B cell (primary cell): ENCODE data around the gene CAMSAP2. TPM values are rescaled to one million over a fixed set of nuclear protein-coding genes. Genes with fewer than 3 reads are reported as not detected.

Source experiments
- ATAC-seq: fragments of 200-7000 bp; cut with Tn5 transposase; one replicate; pipeline ENCODE4 v1.10.0; 2021; ENCODE audit warnings: low read depth, mild to moderate bottlenecking, moderate number of reproducible peaks, moderate library complexity
- CTCF ChIA-PET: fragments of 350-600 bp; sonication (Branson Sonifier 250); formaldehyde crosslinking; loops from one replicate; lab custom pipeline; 2021; ENCODE audit warnings: antibody characterized with exemption, inconsistent platforms; lab: Charles Lee
- POLR2A ChIA-PET: fragments of 350-600 bp; sonication (Branson Sonifier 250); formaldehyde crosslinking; loops from one replicate; lab custom pipeline; 2021; ENCODE audit warnings: antibody characterized with exemption; lab: Charles Lee
- DNase-seq: peaks from one replicate; pipeline ENCODE4 v3.0.0; 2013
- H2AFZ ChIP-seq: 2 replicates; pipeline ENCODE4 v1.6.1; 2012; ENCODE audit warnings: mild to moderate bottlenecking, low read depth, low read length; ENCODE audit not compliant: insufficient read depth, poor library complexity, severe bottlenecking
- H3K27ac ChIP-seq, 2 donors: 1 replicate in 1 of 2; 2 replicates in 1 of 2; pipeline ENCODE4 v1.5.1; 2012 to 2013; ENCODE audit warnings: low read length in 2 of 2, mild to moderate bottlenecking in 2 of 2, moderate library complexity in 1 of 2
- H3K27me3 ChIP-seq, 4 experiments: fragments of 200-600 bp in 1 of 4; sonication (generic) in 1 of 4; replicated peaks in 1 of 4; 1 replicate in 2 of 4; 2 replicates in 2 of 4; pipeline versions ENCODE4 v1.6.1 to v1.7.0; 2013 to 2016; ENCODE audit warnings: low read length in 3 of 4, mild to moderate bottlenecking in 2 of 4, mixed read lengths in 1 of 4, moderate library complexity in 1 of 4; ENCODE audit not compliant: insufficient read depth in 4 of 4, control insufficient read depth in 3 of 4; ENCODE audit errors: control extremely low read depth in 1 of 4
- H3K36me3 ChIP-seq, 2 experiments: replicated peaks in 1 of 2; 1 replicate in 1 of 2; 2 replicates in 1 of 2; pipeline versions ENCODE4 v1.6.1 to v1.7.1; 2013; ENCODE audit warnings: low read length in 1 of 2; ENCODE audit not compliant: insufficient read depth in 2 of 2, control insufficient read depth in 1 of 2; ENCODE audit errors: control extremely low read depth in 1 of 2, extremely low read depth in 1 of 2
- H3K4me1 ChIP-seq, 2 donors: fragments of 200-600 bp in 1 of 2; sonication (generic) in 1 of 2; 1 replicate in 1 of 2; 2 replicates in 1 of 2; pipeline versions ENCODE4 v1.5.1 to v1.6.1; 2013 to 2017; ENCODE audit warnings: low read length in 2 of 2; ENCODE audit not compliant: control insufficient read depth in 2 of 2, insufficient read depth in 2 of 2
- H3K4me2 ChIP-seq: replicated peaks from 2 replicates; pipeline ENCODE3; 2012; ENCODE audit warnings: mild to moderate bottlenecking, low read depth, low read length; ENCODE audit not compliant: poor library complexity, severe bottlenecking
- H3K4me3 ChIP-seq, 5 experiments: fragments of 200-600 bp in 1 of 5; sonication (generic) in 1 of 5; 1 replicate in 3 of 5; 2 replicates in 2 of 5; pipeline versions ENCODE4 v1.5.1 to v1.7.0; 2011 to 2016; ENCODE audit warnings: low read length in 4 of 5, mild to moderate bottlenecking in 4 of 5, low read depth in 2 of 5, control low read depth in 1 of 5, moderate library complexity in 1 of 5; ENCODE audit not compliant: insufficient read depth in 1 of 5; ENCODE audit errors: control extremely low read depth in 1 of 5, extremely low read depth in 1 of 5
- H3K79me2 ChIP-seq: fragments of 200-600 bp; sonication (generic); one replicate; pipeline ENCODE4 v1.6.0; 2016; ENCODE audit warnings: low read length; ENCODE audit not compliant: control insufficient read depth, insufficient read depth
- H3K9ac ChIP-seq: fragments of 200-600 bp; sonication (generic); 2 replicates; pipeline ENCODE4 v1.6.1; 2017; ENCODE audit warnings: mild to moderate bottlenecking, low read length, moderate library complexity
- H3K9me3 ChIP-seq, 3 donors: one replicate each; pipeline versions ENCODE4 v1.6.1 to v1.7.1; 2013; ENCODE audit warnings: low read length in 2 of 3; ENCODE audit not compliant: control insufficient read depth in 2 of 3, insufficient read depth in 1 of 3; ENCODE audit errors: control extremely low read depth in 1 of 3
- H4K20me1 ChIP-seq: 2 replicates; pipeline ENCODE4 v1.6.0; 2012; ENCODE audit warnings: mild to moderate bottlenecking, low read length; ENCODE audit not compliant: insufficient read depth, control insufficient read depth, poor library complexity, severe bottlenecking
- H3K27ac Mint-ChIP-seq: one replicate; pipeline ENCODE4 v1.8.0; 2021; ENCODE audit warnings: mixed read lengths
- H3K27me3 Mint-ChIP-seq: one replicate; pipeline ENCODE4 v1.8.0; 2021; ENCODE audit warnings: mixed read lengths
- H3K4me1 Mint-ChIP-seq: one replicate; pipeline ENCODE4 v1.8.0; 2021; ENCODE audit warnings: mixed read lengths
- H3K4me3 Mint-ChIP-seq: one replicate; pipeline ENCODE4 v1.8.0; 2021; ENCODE audit warnings: mixed read lengths
- H3K9me3 Mint-ChIP-seq: one replicate; pipeline ENCODE4 v1.8.0; 2022; ENCODE audit warnings: mixed read lengths; ENCODE audit not compliant: insufficient read depth
- CTCF ChIP-seq: fragments of 200-600 bp; IDR thresholded peaks from one replicate; pipeline ENCODE4 v1.8.0; 2022; ENCODE audit warnings: antibody characterized with exemption, mild to moderate bottlenecking
- EZH2 ChIP-seq: IDR thresholded peaks from 2 replicates; pipeline ENCODE4 v1.6.1; 2012; ENCODE audit warnings: borderline replicate concordance, low read depth, mild to moderate bottlenecking, moderate library complexity, low read length; ENCODE audit not compliant: insufficient read depth, poor library complexity, severe bottlenecking
- WGBS: methylation state at CpG from one replicate; pipeline ENCODE4 v1.1.5; 2013; ENCODE audit warnings: missing lambda C conversion rate; ENCODE audit not compliant: insufficient coverage; 5-methylcytosine and 5-hydroxymethylcytosine counted together
- intact Hi-C: fragments of 100-400 bp; cut with micrococcal nuclease; formaldehyde crosslinking; loops from one replicate; pipeline ENCODE4 v1.10.0; 2022
- polyA plus RNA-seq: library from polyadenylated mRNA; depleted of rRNA; stranded (reverse); fragments of >200 nt; gene quantifications from 2 replicates; pipeline ENCODE4 v1.2.3, GENCODE V29; 2012
- total RNA-seq, 2 donors: library from RNA; stranded (reverse); fragments of 120-200 nt in 1 of 2; gene quantifications; 1 replicate in 1 of 2; 2 replicates in 1 of 2; pipeline versions ENCODE4 v1.2.3 to v1.2.4, GENCODE V29; 2013 to 2022

Gene CAMSAP2
- total and polyA plus RNA-seq, 2 donors (not counting 1 experiment from before 2014, with no cell fraction given): 0.10 to 2.1 TPM

GRCh38 chr1:200740571-200741208 lies 2.0 kb downstream of the CAMSAP2 start:
- ChIA-PET CTCF (interaction anchor here (0.8 kb wide), 1 partner anchor 63 kb away, joined by 3 read pairs; no protein-coding TSS in a partner anchor), POLR2A (no interaction called here)
- Mint-ChIP-seq H3K4me1 (peaks cover 17% of the 10 kb centered on the region), H3K27me3 (peaks cover 27% of the 10 kb centered on the region), H3K27ac (no peak overlapping the region), H3K9me3 (no peaks in the 10 kb centered on the region), H3K4me3 (no peak overlapping the region)
- H3K9ac ChIP-seq: no peak overlapping the region
- H3K4me1 ChIP-seq: peaks cover 13% of the 10 kb centered on the region in 2 donors
- no peaks in the 10 kb centered on the region for H3K79me2 ChIP-seq
- intact Hi-C loops: no loop called here
- TF ChIP-seq EZH2 (no peak), CTCF (no peak)
- no peak overlapping the region for H2AFZ ChIP-seq
- no peaks in the 10 kb centered on the region for H3K9me3 ChIP-seq
- H3K27ac ChIP-seq: no peak overlapping the region
- DNase-seq: no peak
- WGBS: no CpG with 5 or more reads among the region's 3 CpGs
- H4K20me1 ChIP-seq: no peaks in the 10 kb centered on the region
- H3K27me3 ChIP-seq: peaks cover 0 to 11% (median 6%) of the 10 kb centered on the region in 4 experiments
- H3K4me2 ChIP-seq: no peak overlapping the region
- ATAC-seq: no peak
- H3K36me3 ChIP-seq: no peaks in the 10 kb centered on the region
- H3K4me3 ChIP-seq: no peak overlapping the region

DNA sequence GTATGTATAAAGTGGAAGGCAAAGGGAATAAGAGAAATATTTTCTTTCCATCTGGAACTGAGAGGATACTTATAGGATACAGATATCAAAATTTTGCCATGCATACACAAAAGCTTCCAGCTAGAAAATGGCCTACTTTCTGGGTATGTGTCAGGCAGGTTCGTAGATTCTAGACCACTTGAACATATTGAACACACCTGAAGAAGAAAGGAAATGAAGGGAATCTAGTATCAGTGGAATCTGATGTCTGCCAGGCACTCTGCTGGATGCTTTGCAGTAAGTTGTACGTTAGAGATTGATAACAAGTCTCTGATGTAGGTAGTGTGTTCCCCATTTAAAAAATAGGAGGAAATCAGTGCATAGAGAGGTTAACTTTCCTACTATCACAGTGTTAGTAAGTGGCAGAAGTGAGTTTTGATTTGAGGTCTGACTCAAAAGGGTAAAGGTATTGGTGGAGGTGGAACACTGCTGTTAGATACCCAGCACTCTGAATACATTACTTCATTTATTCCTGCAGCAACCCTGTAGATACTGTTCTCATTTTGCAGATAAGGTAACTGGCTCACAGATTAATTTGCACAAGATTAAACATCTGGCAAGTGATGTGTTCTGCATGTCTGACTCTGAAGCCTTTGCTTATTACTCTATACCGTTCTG lies 3.0 kb downstream of the CAMSAP2 start:
- no peak overlapping the region for H3K9ac ChIP-seq
- ATAC-seq: no peak
- no peak overlapping the region for H3K4me3 ChIP-seq
- H2AFZ ChIP-seq: no peak overlapping the region
- H3K27me3 Mint-ChIP-seq: peaks cover 31% of the 10 kb centered on the region
- peaks cover 0 to 11% (median 6%) of the 10 kb centered on the region in 4 experiments for H3K27me3 ChIP-seq
- intact Hi-C loops: no loop called here
- DNase-seq: no peak
- no peak overlapping the region for H3K4me2 ChIP-seq
- H3K4me3 Mint-ChIP-seq: no peak overlapping the region
- H3K79me2 ChIP-seq: no peaks in the 10 kb centered on the region
- no peaks in the 10 kb centered on the region for H3K9me3 Mint-ChIP-seq
- no peaks in the 10 kb centered on the region for H3K36me3 ChIP-seq
- TF ChIP-seq CTCF: no peak
- no peak for TF ChIP-seq EZH2
- no peaks in the 10 kb centered on the region for H3K9me3 ChIP-seq
- no peaks in the 10 kb centered on the region for H4K20me1 ChIP-seq
- CTCF ChIA-PET: no interaction called here
- peaks cover 17% of the 10 kb centered on the region for H3K4me1 Mint-ChIP-seq
- POLR2A ChIA-PET: no interaction called here
- WGBS: no CpG with 5 or more reads among the region's 3 CpGs
- no peak overlapping the region for H3K27ac ChIP-seq
- peaks cover 13% of the 10 kb centered on the region in 2 donors for H3K4me1 ChIP-seq
- H3K27ac Mint-ChIP-seq: no peak overlapping the region
